ENCODE measurements around the gene SOX5.
A peak's percentile ranks its signal among the peaks of the same experiment; 100 is the strongest.

SOX5 gene

DNA sequence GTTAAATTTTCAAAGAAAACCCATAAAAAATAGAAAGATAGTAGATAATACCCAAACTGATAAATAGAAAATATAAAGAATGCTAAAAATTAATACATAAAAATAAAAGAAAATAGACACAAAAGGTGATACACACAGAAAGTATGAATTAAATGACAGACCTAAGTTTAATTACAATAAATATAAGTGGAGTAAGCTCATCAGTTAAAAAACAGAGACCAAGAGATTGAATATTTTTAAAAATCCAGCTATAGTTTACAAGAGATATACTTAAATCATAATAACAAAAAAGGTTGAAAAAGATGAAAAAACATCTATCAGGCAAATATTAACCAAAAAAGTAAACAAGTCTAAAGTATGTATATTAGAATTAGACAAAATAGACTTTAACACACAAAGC is 268.2 kb downstream of the SOX5 start:
- Histone ChIP-seq H3K27ac (ENCODE audit: low read length) (no peak overlapping the region), H3K4me3 (ENCODE audit: low read length) (no peak overlapping the region), H3K4me1 (ENCODE audit: insufficient read depth, low read length) (peaks cover 11% of the 10 kb centered on the region; the same call in 1 of the 2 replicates), H3K27me3 (ENCODE audit: insufficient read depth, low read length) (no peaks in the 10 kb centered on the region), H3K36me3 (ENCODE audit: insufficient read depth, low read depth, low read length) (no peaks in the 10 kb centered on the region), H3K9me3 (ENCODE audit: insufficient read depth, low read depth, low read length) (no peaks in the 10 kb centered on the region), H3K9ac (ENCODE audit: low read depth, low read length) (no peak overlapping the region)

DNA sequence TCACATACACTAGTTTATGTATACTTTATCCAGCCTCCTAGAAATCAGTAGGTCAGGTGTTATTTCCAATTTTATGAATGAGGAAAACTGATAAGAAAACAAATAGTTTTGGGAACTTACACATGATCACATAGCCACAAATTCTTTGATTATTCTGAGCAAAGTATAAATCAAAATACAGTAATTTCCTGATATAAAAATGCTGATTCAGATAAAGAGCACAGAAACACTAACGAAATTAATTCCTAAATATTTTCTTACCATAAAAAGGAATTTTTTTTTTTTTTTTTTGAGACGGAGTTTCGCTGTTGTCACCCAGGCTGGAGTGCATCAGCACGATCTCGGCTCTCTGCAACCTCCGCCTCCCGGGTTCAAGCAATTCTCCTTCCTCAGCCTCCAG is 275.4 kb downstream of the SOX5 start:
- Histone ChIP-seq H3K4me3 (ENCODE audit: low read length) (no peak overlapping the region), H3K9ac (ENCODE audit: low read depth, low read length) (no peak overlapping the region), H3K27me3 (ENCODE audit: insufficient read depth, low read length) (no peaks in the 10 kb centered on the region), H3K9me3 (ENCODE audit: insufficient read depth, low read depth, low read length) (no peaks in the 10 kb centered on the region), H3K27ac (ENCODE audit: low read length) (no peak overlapping the region), H3K4me1 (ENCODE audit: insufficient read depth, low read length) (no peaks in the 10 kb centered on the region), H3K36me3 (ENCODE audit: insufficient read depth, low read depth, low read length) (no peaks in the 10 kb centered on the region)

DNA sequence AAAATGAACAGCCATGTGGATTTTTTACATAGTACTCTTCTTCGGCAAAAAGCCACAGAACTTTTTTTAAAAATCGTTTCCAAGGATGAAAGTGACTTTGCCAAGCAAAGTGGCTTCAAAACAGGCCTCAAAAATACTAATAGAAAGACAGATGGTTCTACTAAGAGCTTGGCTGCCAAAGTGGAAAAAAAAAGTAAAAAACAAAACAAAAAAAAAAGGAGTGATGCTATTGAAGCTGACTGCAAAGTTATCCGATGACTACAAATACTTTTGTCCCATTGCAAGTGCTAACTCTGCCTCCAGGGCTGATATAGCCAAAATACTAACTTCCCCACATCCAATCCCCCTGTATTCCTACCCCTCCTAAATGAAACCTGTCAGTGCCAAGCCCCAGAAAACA is 277.6 kb downstream of the SOX5 start:
- H3K27ac ChIP-seq (ENCODE audit: low read length): no peak overlapping the region
- no peaks in the 10 kb centered on the region for H3K36me3 ChIP-seq (ENCODE audit: insufficient read depth, low read depth, low read length)
- no peak overlapping the region for H3K4me3 ChIP-seq (ENCODE audit: low read length)
- H3K27me3 ChIP-seq (ENCODE audit: insufficient read depth, low read length): no peaks in the 10 kb centered on the region
- no peak overlapping the region for H3K9ac ChIP-seq (ENCODE audit: low read depth, low read length)
- H3K9me3 ChIP-seq (ENCODE audit: insufficient read depth, low read depth, low read length): no peaks in the 10 kb centered on the region
- peaks cover 4% of the 10 kb centered on the region; the same call in 1 of the 2 replicates for H3K4me1 ChIP-seq (ENCODE audit: insufficient read depth, low read length)

DNA sequence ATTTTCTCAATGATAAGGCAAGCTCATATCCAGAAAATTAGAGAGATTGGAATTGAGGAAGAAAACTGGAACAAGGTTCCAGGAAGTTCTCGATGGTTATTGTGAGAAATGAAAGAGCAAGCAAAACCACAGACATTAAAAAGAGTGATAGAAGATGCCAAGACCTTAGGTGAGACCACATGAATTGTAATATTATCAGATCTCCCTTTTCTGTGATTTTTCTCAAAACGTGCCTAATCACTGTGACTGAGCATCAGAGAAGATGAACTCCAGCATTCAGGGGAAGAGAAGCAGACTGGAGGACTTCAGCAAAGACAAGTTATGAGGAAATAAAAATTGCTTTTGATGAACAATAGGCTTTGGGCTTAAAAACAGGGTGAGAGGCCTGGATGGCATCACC is 278.8 kb downstream of the SOX5 start:
- Histone ChIP-seq H3K36me3 (ENCODE audit: insufficient read depth, low read depth, low read length) (no peaks in the 10 kb centered on the region), H3K9me3 (ENCODE audit: insufficient read depth, low read depth, low read length) (no peaks in the 10 kb centered on the region), H3K4me3 (ENCODE audit: low read length) (no peak overlapping the region), H3K27me3 (ENCODE audit: insufficient read depth, low read length) (no peaks in the 10 kb centered on the region), H3K9ac (ENCODE audit: low read depth, low read length) (no peak overlapping the region), H3K4me1 (ENCODE audit: insufficient read depth, low read length) (peaks cover 8% of the 10 kb centered on the region; the same call in 1 of the 2 replicates), H3K27ac (ENCODE audit: low read length) (no peak overlapping the region)

DNA sequence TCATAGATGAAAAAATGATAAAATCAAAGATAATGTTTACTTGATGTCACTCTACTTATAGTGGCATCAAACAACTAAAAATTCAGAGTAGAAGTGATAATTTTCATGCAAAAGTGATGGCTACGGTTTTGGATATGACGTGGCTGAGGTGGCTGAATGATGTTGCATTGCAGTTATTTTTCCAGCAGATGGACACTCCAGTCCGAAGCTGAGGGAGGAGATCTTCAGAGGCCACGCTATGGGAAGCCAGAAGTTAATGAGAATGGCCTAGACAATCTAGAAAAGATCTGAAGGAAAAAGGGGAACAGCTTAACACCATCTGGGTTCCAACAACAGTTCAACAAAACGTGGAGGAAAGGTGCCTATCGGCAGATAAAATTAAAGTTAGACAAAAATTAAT is 279.8 kb downstream of the SOX5 start:
- Histone ChIP-seq H3K36me3 (ENCODE audit: insufficient read depth, low read depth, low read length) (no peaks in the 10 kb centered on the region), H3K4me1 (ENCODE audit: insufficient read depth, low read length) (peaks cover 8% of the 10 kb centered on the region; the same call in 1 of the 2 replicates), H3K27ac (ENCODE audit: low read length) (no peak overlapping the region), H3K9ac (ENCODE audit: low read depth, low read length) (no peak overlapping the region), H3K9me3 (ENCODE audit: insufficient read depth, low read depth, low read length) (no peaks in the 10 kb centered on the region), H3K27me3 (ENCODE audit: insufficient read depth, low read length) (no peaks in the 10 kb centered on the region), H3K4me3 (ENCODE audit: low read length) (no peak overlapping the region)

DNA sequence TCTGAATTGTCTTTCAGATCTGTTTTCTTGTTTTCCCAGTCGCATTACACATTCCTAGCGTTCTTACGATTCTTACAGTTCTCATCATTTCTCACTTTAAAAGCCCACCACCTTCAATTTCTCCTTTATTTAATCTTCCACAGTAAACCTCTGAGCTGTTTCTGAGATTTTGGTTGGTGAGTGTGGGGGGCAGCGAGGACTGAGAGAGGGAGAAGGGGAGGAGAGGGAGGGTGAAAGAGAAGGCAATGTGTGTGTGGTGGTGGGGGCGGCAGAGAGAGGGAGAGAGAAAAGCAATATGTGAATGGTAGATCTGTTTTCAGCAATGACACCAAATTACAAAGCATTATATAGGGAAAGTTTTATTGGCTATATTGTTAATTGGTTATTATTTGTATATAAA is 282.6 kb downstream of the SOX5 start:
- peaks cover 8% of the 10 kb centered on the region; the same call in 1 of the 2 replicates for H3K4me1 ChIP-seq (ENCODE audit: insufficient read depth, low read length)
- no peaks in the 10 kb centered on the region for H3K36me3 ChIP-seq (ENCODE audit: insufficient read depth, low read depth, low read length)
- H3K9me3 ChIP-seq (ENCODE audit: insufficient read depth, low read depth, low read length): no peaks in the 10 kb centered on the region
- no peaks in the 10 kb centered on the region for H3K27me3 ChIP-seq (ENCODE audit: insufficient read depth, low read length)
- H3K9ac ChIP-seq (ENCODE audit: low read depth, low read length): no peak overlapping the region
- no peak overlapping the region for H3K4me3 ChIP-seq (ENCODE audit: low read length)
- no peak overlapping the region for H3K27ac ChIP-seq (ENCODE audit: low read length)

DNA sequence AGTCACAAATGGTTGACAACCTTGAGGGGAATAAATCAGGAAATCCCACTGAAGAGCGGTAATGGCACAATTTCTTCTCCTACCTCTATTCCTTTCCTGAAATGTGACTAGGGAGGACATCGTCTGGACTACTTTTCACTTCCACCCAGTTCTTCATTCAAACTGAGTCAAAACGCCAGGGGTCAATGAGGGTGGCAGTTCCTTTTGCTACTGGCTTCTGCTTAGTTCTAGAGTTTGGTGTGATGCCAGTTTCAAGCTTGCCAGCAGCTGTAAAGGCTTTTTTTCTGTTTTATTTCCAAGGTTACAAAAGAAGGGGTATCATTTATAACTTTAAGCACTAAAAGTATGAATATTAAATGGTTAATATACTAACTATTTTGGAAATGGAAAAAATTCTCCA is 286.5 kb downstream of the SOX5 start:
- H3K9ac ChIP-seq (ENCODE audit: low read depth, low read length): no peak overlapping the region
- H3K27ac ChIP-seq (ENCODE audit: low read length): no peak overlapping the region
- H3K4me1 ChIP-seq (ENCODE audit: insufficient read depth, low read length): peaks cover 8% of the 10 kb centered on the region; the same call in 1 of the 2 replicates
- H3K36me3 ChIP-seq (ENCODE audit: insufficient read depth, low read depth, low read length): no peaks in the 10 kb centered on the region
- H3K4me3 ChIP-seq (ENCODE audit: low read length): no peak overlapping the region
- no peaks in the 10 kb centered on the region for H3K9me3 ChIP-seq (ENCODE audit: insufficient read depth, low read depth, low read length)
- H3K27me3 ChIP-seq (ENCODE audit: insufficient read depth, low read length): no peaks in the 10 kb centered on the region

DNA sequence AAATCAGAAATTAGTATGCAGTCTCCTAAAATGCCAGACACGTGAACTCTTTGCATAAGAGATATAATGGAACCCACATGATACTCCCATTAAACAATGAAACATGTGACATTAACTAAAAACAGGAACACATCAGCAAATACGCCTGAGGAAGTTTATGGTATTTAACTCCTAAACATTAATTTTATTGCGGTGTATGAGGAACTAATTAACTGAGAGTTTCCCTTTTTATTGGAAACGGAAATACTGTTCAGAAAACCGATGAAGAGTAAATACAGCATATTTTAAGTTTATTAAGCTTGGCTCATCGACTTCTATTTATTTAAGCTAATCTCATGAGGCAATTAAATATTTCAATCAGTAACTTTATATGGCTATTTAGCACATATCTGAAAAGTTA is 290.3 kb downstream of the SOX5 start:
- no peaks in the 10 kb centered on the region for H3K27me3 ChIP-seq (ENCODE audit: insufficient read depth, low read length)
- no peak overlapping the region for H3K27ac ChIP-seq (ENCODE audit: low read length)
- H3K4me1 ChIP-seq (ENCODE audit: insufficient read depth, low read length): no peaks in the 10 kb centered on the region
- no peaks in the 10 kb centered on the region for H3K36me3 ChIP-seq (ENCODE audit: insufficient read depth, low read depth, low read length)
- no peak overlapping the region for H3K9ac ChIP-seq (ENCODE audit: low read depth, low read length)
- H3K9me3 ChIP-seq (ENCODE audit: insufficient read depth, low read depth, low read length): no peaks in the 10 kb centered on the region
- no peak overlapping the region for H3K4me3 ChIP-seq (ENCODE audit: low read length)

DNA sequence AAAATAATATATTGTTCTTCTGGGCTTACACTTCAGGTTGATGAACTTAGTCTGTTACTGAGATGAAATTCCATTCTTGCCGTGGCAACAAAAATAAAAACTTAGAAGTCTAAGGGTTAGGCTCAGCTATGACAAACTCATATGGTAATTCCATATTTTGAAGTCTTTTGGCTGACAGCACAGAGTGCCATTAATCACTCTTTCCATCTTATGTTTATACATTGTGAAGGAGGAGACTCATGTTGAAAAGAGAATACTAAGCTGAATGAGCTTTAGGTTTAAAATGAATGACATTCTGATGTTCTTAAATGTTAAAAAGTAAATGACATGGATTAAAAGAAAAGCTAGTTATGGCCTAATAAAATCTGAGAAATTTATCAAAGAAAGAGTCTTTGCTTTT is 291.9 kb downstream of the SOX5 start:
- no peaks in the 10 kb centered on the region for H3K27me3 ChIP-seq (ENCODE audit: insufficient read depth, low read length)
- no peak overlapping the region for H3K27ac ChIP-seq (ENCODE audit: low read length)
- no peak overlapping the region for H3K4me3 ChIP-seq (ENCODE audit: low read length)
- no peaks in the 10 kb centered on the region for H3K9me3 ChIP-seq (ENCODE audit: insufficient read depth, low read depth, low read length)
- H3K4me1 ChIP-seq (ENCODE audit: insufficient read depth, low read length): no peaks in the 10 kb centered on the region
- no peak overlapping the region for H3K9ac ChIP-seq (ENCODE audit: low read depth, low read length)
- no peaks in the 10 kb centered on the region for H3K36me3 ChIP-seq (ENCODE audit: insufficient read depth, low read depth, low read length)

DNA sequence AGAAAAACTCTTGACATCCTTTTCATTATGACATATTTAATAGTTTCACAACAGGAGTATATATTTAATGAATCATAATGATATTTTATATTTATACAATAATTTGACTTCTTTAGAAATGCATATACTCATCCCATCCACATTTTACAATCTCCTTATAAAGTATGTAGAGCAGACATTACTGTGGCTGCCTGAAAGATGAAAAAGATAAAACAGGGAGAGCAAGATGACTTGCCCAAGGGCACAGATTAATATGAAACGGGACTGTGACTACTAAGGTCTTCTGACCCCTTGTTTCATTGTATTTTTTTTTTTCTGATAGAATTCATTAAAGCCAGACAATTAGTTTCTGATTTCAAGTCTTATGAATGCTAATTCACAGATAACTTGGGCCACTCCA is 293.6 kb downstream of the SOX5 start:
- Histone ChIP-seq H3K27ac (ENCODE audit: low read length) (no peak overlapping the region), H3K9ac (ENCODE audit: low read depth, low read length) (no peak overlapping the region), H3K4me1 (ENCODE audit: insufficient read depth, low read length) (no peaks in the 10 kb centered on the region), H3K9me3 (ENCODE audit: insufficient read depth, low read depth, low read length) (no peaks in the 10 kb centered on the region), H3K36me3 (ENCODE audit: insufficient read depth, low read depth, low read length) (no peaks in the 10 kb centered on the region), H3K4me3 (ENCODE audit: low read length) (no peak overlapping the region), H3K27me3 (ENCODE audit: insufficient read depth, low read length) (no peaks in the 10 kb centered on the region)

DNA sequence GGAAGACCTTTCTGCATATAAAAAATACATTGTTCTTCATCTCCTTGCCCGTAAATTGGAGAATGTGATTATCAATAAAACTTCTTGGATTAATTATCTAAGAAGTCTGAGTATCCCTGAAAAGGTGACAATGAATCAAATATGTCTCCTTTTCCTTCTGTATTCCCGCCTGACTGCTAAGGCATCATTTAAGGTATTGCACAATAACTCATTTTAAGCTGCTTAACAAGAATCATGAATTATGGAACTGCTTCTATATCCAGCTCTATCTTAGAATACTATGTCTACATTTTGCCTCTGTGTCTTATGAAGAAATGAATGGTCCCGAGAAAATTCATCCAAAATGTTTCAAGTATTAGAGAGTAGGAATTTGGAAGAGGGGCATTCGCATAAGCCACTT is 294.4 kb downstream of the SOX5 start:
- Histone ChIP-seq H3K9ac (ENCODE audit: low read depth, low read length) (no peak overlapping the region), H3K27me3 (ENCODE audit: insufficient read depth, low read length) (no peaks in the 10 kb centered on the region), H3K4me1 (ENCODE audit: insufficient read depth, low read length) (no peaks in the 10 kb centered on the region), H3K4me3 (ENCODE audit: low read length) (no peak overlapping the region), H3K9me3 (ENCODE audit: insufficient read depth, low read depth, low read length) (no peaks in the 10 kb centered on the region), H3K36me3 (ENCODE audit: insufficient read depth, low read depth, low read length) (no peaks in the 10 kb centered on the region), H3K27ac (ENCODE audit: low read length) (no peak overlapping the region)

DNA sequence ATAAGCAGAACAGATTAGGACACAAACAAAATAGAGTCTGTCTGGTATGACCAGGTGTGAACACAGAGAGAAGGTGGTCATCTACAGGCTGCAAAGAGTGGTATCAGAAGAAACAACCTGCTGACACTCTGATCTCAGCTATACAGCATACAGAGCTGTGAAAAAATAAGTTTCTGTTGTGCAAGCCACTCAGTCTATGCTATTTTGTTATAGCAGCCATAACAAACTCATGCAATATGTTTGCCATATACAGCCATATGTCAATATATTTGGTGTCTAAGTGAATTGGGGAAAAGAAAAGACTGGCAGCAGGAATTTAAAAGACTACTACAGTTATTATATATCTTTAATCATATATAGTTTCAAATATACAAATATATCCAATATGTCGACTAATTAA is 300.9 kb downstream of the SOX5 start:
- no peaks in the 10 kb centered on the region for H3K27me3 ChIP-seq (ENCODE audit: insufficient read depth, low read length)
- no peaks in the 10 kb centered on the region for H3K4me1 ChIP-seq (ENCODE audit: insufficient read depth, low read length)
- H3K4me3 ChIP-seq (ENCODE audit: low read length): no peak overlapping the region
- H3K27ac ChIP-seq (ENCODE audit: low read length): no peak overlapping the region
- no peak overlapping the region for H3K9ac ChIP-seq (ENCODE audit: low read depth, low read length)
- no peaks in the 10 kb centered on the region for H3K36me3 ChIP-seq (ENCODE audit: insufficient read depth, low read depth, low read length)
- H3K9me3 ChIP-seq (ENCODE audit: insufficient read depth, low read depth, low read length): no peaks in the 10 kb centered on the region

DNA sequence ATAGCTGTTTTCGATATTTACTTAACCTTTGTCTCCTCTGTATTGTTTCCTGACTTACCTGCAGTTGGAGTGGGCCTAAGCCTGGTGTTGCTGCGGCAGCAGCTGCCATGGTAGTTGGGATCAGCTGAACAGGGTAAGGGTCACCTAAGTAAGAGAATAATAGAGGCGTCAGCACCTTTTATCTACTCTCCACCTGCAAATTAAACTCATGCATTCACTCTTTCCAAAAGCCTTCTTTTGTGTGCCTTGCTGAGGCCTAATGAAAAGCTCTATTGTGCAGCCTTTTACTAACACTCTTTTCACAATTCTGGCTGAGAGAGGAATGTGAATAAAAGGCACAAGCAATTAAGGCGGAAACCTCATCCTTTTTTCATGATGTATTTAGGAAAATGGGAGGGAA is 308.7 kb downstream of the SOX5 start:
- Histone ChIP-seq H3K27ac (ENCODE audit: low read length) (no peak overlapping the region), H3K9me3 (ENCODE audit: insufficient read depth, low read depth, low read length) (no peaks in the 10 kb centered on the region), H3K36me3 (ENCODE audit: insufficient read depth, low read depth, low read length) (no peaks in the 10 kb centered on the region), H3K4me1 (ENCODE audit: insufficient read depth, low read length) (peaks cover 34% of the 10 kb centered on the region), H3K9ac (ENCODE audit: low read depth, low read length) (peak overlapping the region; percentile 44; the same call in 1 of the 2 replicates), H3K4me3 (ENCODE audit: low read length) (peak overlapping the region; percentile 43; the same call in 1 of the 2 replicates), H3K27me3 (ENCODE audit: insufficient read depth, low read length) (no peaks in the 10 kb centered on the region)
